Muscle of arm (tissue), 14 donors: ENCODE data around the gene NDUFAB1. TPM values are rescaled to one million over a fixed set of nuclear protein-coding genes. Genes with fewer than 3 reads are reported as not detected.
"Not testable (repeated sequence)": the region's sequence is repeated elsewhere in the genome, so short reads cannot be mapped to it uniquely, and the experiment has no call there.

Experiments used
- DNase-seq: peaks from one replicate; pipeline ENCODE4 v3.0.0-alpha.2; 2013
- long read RNA-seq, 11 donors: transcript quantifications; one replicate each; lab custom pipeline, GENCODE V29; 2026
- polyA plus RNA-seq, 12 donors: library from polyadenylated mRNA; unstranded; fragments of 120-200 nt; gene quantifications; one replicate each; pipeline ENCODE4 v1.2.1, GENCODE V29; 2013; ENCODE audit not compliant: insufficient read length in 12 of 12

Gene NDUFAB1
- polyA plus RNA-seq: 100 to 1,000 TPM in 5 of 12 donors, 10 to 100 TPM in 6, not detected in 1; 53.4 to 117 (median 99.1) TPM
- long read RNA-seq, donor 1, transcript NDUFAB1-201 (5 exons, 717 nt): major isoform, 114 of 147 reads
- long read RNA-seq, donor 1, partial matches to known transcripts: 32 of 147 reads
- long read RNA-seq, donor 1, other reads (novel, unspliced or antisense): 0 of 147 reads
- long read RNA-seq, donor 2, transcript NDUFAB1-201 (5 exons, 717 nt): major isoform, 113 of 142 reads
- long read RNA-seq, donor 2, partial matches to known transcripts: 27 of 142 reads
- long read RNA-seq, donor 2, other reads (novel, unspliced or antisense): 0 of 142 reads
- long read RNA-seq, donor 3, transcript NDUFAB1-201 (5 exons, 717 nt): major isoform, 40 of 40 reads
- long read RNA-seq, donor 3, partial matches to known transcripts: 0 of 40 reads
- long read RNA-seq, donor 3, other reads (novel, unspliced or antisense): 0 of 40 reads
- long read RNA-seq, donor 4, transcript NDUFAB1-201 (5 exons, 717 nt): major isoform, 35 of 35 reads
- long read RNA-seq, donor 4, partial matches to known transcripts: 0 of 35 reads
- long read RNA-seq, donor 4, other reads (novel, unspliced or antisense): 0 of 35 reads
- long read RNA-seq, donor 5, transcript NDUFAB1-201 (5 exons, 717 nt): major isoform, 127 of 136 reads
- long read RNA-seq, donor 5, partial matches to known transcripts: 6 of 136 reads
- long read RNA-seq, donor 5, other reads (novel, unspliced or antisense): 0 of 136 reads
- long read RNA-seq, donor 6, transcript NDUFAB1-201 (5 exons, 717 nt): major isoform, 72 of 82 reads
- long read RNA-seq, donor 6, partial matches to known transcripts: 8 of 82 reads
- long read RNA-seq, donor 6, other reads (novel, unspliced or antisense): 0 of 82 reads
- long read RNA-seq, donor 7, transcript NDUFAB1-201 (5 exons, 717 nt): major isoform, 64 of 72 reads
- long read RNA-seq, donor 7, partial matches to known transcripts: 5 of 72 reads
- long read RNA-seq, donor 7, other reads (novel, unspliced or antisense): 0 of 72 reads
- long read RNA-seq, donor 8, transcript NDUFAB1-201 (5 exons, 717 nt): major isoform, 126 of 143 reads
- long read RNA-seq, donor 8, partial matches to known transcripts: 14 of 143 reads
- long read RNA-seq, donor 8, other reads (novel, unspliced or antisense): 0 of 143 reads
- long read RNA-seq, donor 9, transcript NDUFAB1-201 (5 exons, 717 nt): major isoform, 60 of 73 reads
- long read RNA-seq, donor 9, partial matches to known transcripts: 13 of 73 reads
- long read RNA-seq, donor 9, other reads (novel, unspliced or antisense): 0 of 73 reads
- long read RNA-seq, donor 10, transcript NDUFAB1-201 (5 exons, 717 nt): major isoform, 89 of 97 reads
- long read RNA-seq, donor 10, partial matches to known transcripts: 5 of 97 reads
- long read RNA-seq, donor 10, other reads (novel, unspliced or antisense): 0 of 97 reads
- long read RNA-seq, donor 11, transcript NDUFAB1-201 (5 exons, 717 nt): major isoform, 111 of 130 reads
- long read RNA-seq, donor 11, partial matches to known transcripts: 15 of 130 reads
- long read RNA-seq, donor 11, other reads (novel, unspliced or antisense): 0 of 130 reads

DNA sequence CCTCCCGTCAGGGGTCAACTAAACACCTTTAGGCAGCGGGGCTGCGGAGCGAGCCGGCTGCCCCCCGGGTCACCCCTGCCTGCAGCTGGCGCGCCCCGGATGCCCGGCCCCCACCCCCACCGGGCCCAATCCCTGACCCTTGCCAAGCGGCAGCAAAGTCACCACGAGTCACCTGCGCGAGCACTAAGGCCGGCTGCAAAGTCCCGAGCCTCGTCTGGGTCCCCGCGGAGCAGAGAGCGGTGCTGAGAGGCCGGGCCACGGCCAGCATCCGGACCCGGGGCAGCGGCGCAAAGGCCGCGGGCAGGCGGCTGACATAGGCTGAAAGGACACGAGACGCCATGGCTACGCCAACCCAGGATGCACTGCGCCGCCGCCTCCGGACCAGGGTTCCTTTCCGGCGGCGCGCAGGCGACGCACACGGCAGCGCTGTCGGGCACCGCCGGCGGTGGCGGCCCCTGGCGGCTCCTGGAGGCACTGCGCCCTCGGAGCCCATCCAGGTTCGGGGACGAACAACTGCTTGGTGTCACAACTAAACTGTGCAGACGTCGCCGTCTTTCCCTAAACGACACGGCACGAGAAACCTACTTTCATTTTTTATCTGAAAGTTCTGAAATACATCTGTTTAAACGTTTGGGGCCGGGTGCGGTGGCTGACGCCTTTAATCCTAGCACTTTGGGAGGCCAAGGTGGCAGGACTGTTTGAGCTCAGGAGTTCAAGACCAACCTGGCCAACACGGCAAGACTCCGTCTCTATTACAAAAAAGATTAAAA lies at the start of gene NDUFAB1:
Gene NDUFAB1 (minus strand): TSS at position 366 of the 770 bp plus-strand sequence. CDS start 26 bp downstream, at position 340.
- DNase-seq: peak; percentile 87

DNA sequence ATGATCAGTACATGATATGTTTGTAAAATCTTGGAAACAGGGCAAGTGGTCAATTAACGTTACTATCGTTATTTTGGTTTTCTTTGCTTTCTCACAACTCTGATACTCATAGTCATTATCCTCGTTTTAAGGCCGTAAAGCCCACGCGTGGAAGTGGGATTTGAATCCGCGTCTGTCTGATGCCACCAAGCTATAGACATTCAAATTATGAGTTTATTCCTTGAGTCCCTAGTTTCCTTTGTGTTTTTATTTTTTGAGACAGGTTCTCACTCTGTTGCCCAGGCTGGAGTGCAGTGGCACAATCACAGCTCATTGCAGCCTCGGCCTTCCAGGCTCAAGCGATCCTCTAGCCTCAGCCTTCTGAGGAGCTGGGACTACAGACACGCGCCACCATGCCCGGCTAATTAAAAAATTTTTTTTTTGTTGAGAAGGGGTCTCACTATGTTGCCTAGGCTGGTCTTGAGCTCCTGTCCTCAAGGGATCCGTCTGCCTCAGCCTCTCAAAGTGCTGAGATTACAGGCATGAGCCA lies 46.2 kb upstream of the NDUFAB1 start:
- no peak for DNase-seq

- DNase-seq: peak; percentile 96
Measured at GRCh38 chr16:23640931-23641765, 45.0 kb upstream of the NDUFAB1 start, which contains the start of the genes DCTN5 and PALB2. TSS of gene DCTN5 (plus strand) at chr16:23641466. CDS start at chr16:23641543, 77 bp downstream. TSS of gene PALB2 (minus strand) at chr16:23641310. CDS start at chr16:23641157, 153 bp downstream.

- DNase-seq: no peak
Measured at GRCh38 chr16:23640615-23640930, 44.5 kb upstream of the NDUFAB1 start.

DNA sequence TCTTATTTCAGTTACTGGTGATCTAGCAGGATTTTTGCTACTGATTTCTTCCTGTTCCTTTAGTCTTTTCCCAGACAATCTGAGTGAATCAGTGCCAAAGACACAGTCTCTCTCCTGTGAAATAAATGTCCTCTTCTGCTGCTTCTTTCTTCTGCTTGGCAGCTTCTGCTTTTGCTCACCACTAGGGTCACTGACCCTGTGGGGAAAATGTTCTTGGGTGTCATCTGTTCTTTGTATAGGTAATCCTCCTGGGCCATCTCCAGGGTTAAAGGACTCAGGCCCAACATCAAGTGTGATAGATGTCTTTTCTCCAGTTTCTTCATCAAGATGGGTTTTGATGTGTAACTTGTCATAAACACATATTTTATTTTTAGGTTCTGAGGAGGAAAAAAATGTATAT lies 39.8 kb upstream of the NDUFAB1 start:
- DNase-seq: no peak

DNA sequence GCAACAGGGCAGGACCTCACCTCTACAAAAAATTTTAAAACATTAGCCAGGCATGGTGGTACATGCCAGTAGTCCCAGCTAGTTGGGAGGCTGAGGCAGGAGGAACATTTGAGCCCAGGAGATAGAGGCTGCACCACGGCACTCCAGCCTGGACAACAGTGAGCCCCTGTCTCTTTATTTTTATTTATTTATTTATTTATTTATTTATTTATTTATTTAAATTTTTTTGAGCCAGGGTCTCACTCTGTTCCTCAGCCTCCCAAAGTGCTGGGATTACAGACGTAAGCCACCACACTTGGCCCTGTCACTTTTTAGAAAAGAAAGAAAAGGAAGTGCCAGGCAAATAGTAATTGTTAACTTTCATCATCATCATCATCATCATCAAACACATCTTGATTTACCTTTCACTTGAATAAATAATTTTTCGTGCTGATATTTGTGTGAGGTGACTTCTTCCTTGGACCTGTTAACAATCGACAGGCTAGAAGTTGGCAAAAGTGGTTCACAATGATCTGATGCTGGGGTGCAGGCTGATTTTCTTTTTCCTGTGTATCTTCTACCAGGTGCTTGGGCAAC lies 38.4 kb upstream of the NDUFAB1 start:
- DNase-seq: no peak

DNA sequence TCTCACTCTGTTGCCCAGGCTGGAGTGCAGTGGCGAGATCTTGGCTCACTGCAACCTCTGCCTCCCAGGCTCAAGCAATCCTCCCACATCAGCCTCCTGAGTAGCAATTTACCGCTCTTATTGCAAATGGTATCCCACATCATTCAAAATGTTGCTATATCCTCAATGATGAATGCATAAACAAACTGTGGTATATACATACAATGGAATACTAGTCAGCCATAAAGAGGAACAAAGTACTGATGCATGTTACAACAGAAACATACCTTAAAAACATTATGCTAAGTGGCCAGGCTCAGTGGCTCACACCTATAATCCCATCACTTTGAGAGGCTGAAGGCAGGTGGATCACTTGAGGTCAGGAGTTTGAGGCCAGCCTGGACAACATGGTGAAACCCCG lies 35.8 kb upstream of the NDUFAB1 start:
- DNase-seq: not testable (repeated sequence)

- no peak for DNase-seq
Measured at GRCh38 chr16:23629516-23629915, 33.4 kb upstream of the NDUFAB1 start.

- no peak for DNase-seq
Measured at GRCh38 chr16:23624092-23624491, 28.0 kb upstream of the NDUFAB1 start.

- DNase-seq: no peak
Measured at GRCh38 chr16:23615805-23616204, 19.7 kb upstream of the NDUFAB1 start.

DNA sequence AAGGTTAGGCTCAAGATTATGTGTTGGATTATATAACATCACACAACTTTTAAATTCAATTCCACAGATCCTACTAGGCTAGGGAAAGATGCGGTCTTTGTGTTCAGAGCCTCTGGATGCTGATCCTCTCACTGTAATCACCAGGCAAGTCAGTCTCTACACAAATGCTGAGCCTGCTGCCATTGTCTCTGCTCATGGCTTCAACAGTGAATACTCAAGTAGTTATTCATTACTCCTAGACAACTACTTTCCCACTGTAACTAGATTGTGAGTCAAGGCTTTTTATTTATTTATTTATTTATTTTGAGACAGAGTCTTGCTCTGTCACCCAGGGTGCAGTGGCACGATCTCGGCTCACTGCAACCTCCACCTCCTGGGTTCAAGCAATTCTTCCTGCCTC lies 15.8 kb upstream of the NDUFAB1 start:
- DNase-seq: no peak

- not testable (repeated sequence) for DNase-seq
Measured at GRCh38 chr16:23610905-23611304, 14.8 kb upstream of the NDUFAB1 start.

GRCh38 chr16:23609929-23610328 lies 13.8 kb upstream of the NDUFAB1 start:
- DNase-seq: no peak

DNA sequence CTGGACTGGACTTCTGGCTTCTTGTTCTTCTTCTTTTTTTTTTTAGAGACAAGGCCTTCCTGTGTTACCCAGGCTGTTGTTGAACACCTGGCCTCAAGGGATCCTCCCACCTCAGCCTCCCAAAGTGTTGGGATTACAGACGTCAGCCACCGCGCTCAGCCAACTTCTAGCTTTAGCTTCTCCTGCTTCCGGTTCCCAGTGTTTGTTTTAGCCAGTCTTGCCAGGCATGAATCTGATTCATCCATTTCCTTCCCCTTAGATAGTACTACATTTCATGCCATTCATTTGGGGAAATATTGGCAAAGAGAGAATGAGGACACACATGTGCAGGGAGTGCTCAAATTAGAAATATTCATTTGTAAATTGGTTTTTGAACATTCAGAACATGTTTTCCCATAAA lies 12.1 kb upstream of the NDUFAB1 start:
- no peak for DNase-seq

GRCh38 chr16:23607726-23608125 lies 11.6 kb upstream of the NDUFAB1 start:
- DNase-seq: no peak

DNA sequence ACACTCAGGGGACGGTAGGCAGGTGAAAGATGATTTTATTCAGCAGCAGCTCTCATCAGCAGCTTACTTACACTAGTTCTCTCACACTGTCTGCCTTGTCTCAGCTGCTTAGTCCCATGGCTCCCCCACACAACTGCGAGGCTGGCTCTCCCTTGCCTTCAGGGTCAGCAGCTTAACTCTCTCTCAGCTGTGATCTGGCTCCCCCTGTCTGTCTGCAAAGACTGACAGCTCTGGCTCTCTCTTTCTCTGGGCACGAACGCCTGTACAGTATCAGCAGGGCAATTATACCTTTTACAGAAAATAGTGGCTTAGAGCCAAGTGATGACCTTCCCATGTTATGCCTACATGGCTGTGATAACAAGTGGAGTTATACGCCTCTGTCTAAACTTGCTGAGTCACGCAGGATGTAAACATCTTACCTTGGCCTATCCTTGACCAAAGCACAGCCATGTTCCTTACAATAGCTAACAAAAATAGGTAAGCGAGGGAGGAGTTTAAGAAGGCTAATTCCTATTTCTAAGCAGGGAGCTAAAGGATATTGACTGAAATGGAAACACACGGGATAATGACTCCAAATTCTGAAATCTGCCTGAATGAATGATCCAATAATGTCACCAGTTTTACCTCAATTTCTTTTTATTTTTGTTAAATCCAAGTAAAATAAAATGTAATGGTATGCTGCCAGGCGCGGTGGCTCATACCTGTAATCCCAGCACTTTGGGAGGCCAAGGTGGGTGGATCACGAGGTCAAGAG lies 1.1 kb upstream of the NDUFAB1 start:
- peak; percentile 2 for DNase-seq

DNA sequence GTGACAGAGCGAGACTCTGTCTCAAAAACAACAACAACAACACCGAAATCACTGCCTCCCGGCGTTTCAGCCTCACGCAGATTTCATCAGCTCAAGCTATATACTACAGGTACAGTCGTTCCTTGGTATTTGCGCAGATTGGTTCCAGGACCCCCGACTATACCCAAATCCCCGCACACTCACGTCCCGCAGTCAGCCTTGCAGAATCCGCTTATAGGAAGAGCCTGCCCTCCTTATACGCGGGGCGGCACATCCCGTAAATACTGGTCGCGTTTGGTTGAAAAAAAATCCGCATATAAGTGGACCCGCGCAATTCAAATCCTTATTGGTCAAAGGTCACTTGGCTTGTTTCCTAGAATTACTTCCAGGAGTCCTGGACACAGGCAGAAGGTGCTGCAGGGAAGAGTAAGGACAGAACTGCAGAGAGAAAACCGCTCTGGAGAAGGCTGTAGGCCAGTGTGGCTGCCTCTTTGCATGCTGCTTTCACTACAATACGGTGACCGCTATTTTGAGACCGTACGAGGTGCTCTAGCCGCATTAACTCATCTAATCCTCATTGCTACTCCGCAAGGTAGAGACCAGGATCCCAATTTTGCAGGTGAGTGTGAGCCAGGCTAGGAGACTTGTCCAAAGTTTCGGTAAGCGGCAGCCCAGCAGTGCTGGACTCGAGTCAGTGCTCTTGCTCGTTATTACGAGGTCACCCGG lies 718 bp downstream of the NDUFAB1 start:
- DNase-seq: no peak
